Mesenchymal stem cell (in vitro differentiated cells and primary cell): ENCODE measurements around the gene TGFA.
A peak's percentile ranks its signal among the peaks of the same experiment; 100 is the strongest.

Experiments used
- DNase-seq: peaks from one replicate; pipeline ENCODE4 v3.0.0-alpha.2; 2013
- H2AFZ ChIP-seq: one replicate; pipeline ENCODE4 v1.6.1; 2013; ENCODE audit warnings: low read depth, mild to moderate bottlenecking, control low read depth, inconsistent platforms, low read length, moderate library complexity
- H2AK5ac ChIP-seq: 2 replicates; pipeline ENCODE4 v1.6.1; 2013; ENCODE audit warnings: low read length, moderate library complexity, mild to moderate bottlenecking, inconsistent platforms; ENCODE audit not compliant: severe bottlenecking
- H2BK120ac ChIP-seq: one replicate; pipeline ENCODE4 v1.6.1; 2013; ENCODE audit warnings: low read depth, mild to moderate bottlenecking, inconsistent platforms, low read length, moderate library complexity
- H2BK12ac ChIP-seq, 2 experiments: one replicate each; pipeline ENCODE4 v1.6.1; 2013; ENCODE audit warnings: inconsistent platforms in 2 of 2, low read length in 2 of 2, mild to moderate bottlenecking in 2 of 2, moderate library complexity in 2 of 2, control low read depth in 1 of 2
- H2BK15ac ChIP-seq: one replicate; pipeline ENCODE4 v1.6.1; 2013; ENCODE audit warnings: mild to moderate bottlenecking, low read depth, inconsistent platforms; ENCODE audit not compliant: poor library complexity, severe bottlenecking
- H2BK5ac ChIP-seq: 2 replicates; pipeline ENCODE4 v1.6.1; 2013; ENCODE audit warnings: low read depth, mild to moderate bottlenecking, low read length, control low read depth, inconsistent platforms; ENCODE audit not compliant: poor library complexity, severe bottlenecking
- H3K14ac ChIP-seq, 2 experiments: one replicate each; pipeline ENCODE4 v1.6.1; 2013; ENCODE audit warnings: inconsistent platforms in 2 of 2, low read length in 2 of 2, control low read depth in 1 of 2, mild to moderate bottlenecking in 1 of 2, moderate library complexity in 1 of 2
- H3K18ac ChIP-seq, 2 experiments: one replicate each; pipeline ENCODE4 v1.6.1; 2013; ENCODE audit warnings: inconsistent platforms in 2 of 2, low read length in 2 of 2, control low read depth in 1 of 2, low read depth in 1 of 2, mild to moderate bottlenecking in 1 of 2
- H3K23ac ChIP-seq, 2 experiments: one replicate each; pipeline ENCODE4 v1.6.1; 2013; ENCODE audit warnings: inconsistent platforms in 2 of 2, low read length in 2 of 2, mild to moderate bottlenecking in 2 of 2, moderate library complexity in 2 of 2, control low read depth in 1 of 2
- H3K27ac ChIP-seq: 2 replicates; pipeline ENCODE4 v1.5.1; 2013; ENCODE audit warnings: mild to moderate bottlenecking, moderate library complexity, low read length, control low read depth, inconsistent platforms; ENCODE audit not compliant: poor library complexity, severe bottlenecking
- H3K27me3 ChIP-seq, 2 experiments: 2 replicates each; pipeline versions ENCODE4 v1.6.1 to v1.7.0; 2013; ENCODE audit warnings: low read length in 2 of 2, mild to moderate bottlenecking in 2 of 2, moderate library complexity in 2 of 2, control low read depth in 1 of 2, inconsistent platforms in 1 of 2; ENCODE audit not compliant: control insufficient read depth in 1 of 2, insufficient read depth in 1 of 2
- H3K36me3 ChIP-seq, 2 experiments: 2 replicates each; pipeline versions ENCODE4 v1.6.1 to v1.7.0; 2013; ENCODE audit warnings: low read length in 2 of 2, control low read depth in 1 of 2, inconsistent platforms in 1 of 2, low read depth in 1 of 2, mild to moderate bottlenecking in 1 of 2; ENCODE audit not compliant: insufficient read depth in 2 of 2, control insufficient read depth in 1 of 2
- H3K4ac ChIP-seq, 2 experiments: one replicate each; pipeline ENCODE4 v1.6.1; 2013; ENCODE audit warnings: inconsistent platforms in 2 of 2, low read length in 2 of 2, mild to moderate bottlenecking in 2 of 2, moderate library complexity in 2 of 2, control low read depth in 1 of 2, low read depth in 1 of 2
- H3K4me1 ChIP-seq: 2 replicates; pipeline ENCODE4 v1.6.1; 2013; ENCODE audit warnings: low read depth, low read length, control low read depth; ENCODE audit not compliant: control insufficient read depth, insufficient read depth
- H3K4me2 ChIP-seq: 2 replicates; pipeline ENCODE4 v1.6.1; 2013; ENCODE audit warnings: low read length, mild to moderate bottlenecking, inconsistent platforms; ENCODE audit not compliant: poor library complexity, severe bottlenecking
- H3K4me3 ChIP-seq, 2 experiments: 2 replicates each; pipeline versions ENCODE4 v1.5.1 to v1.7.0; 2013; ENCODE audit warnings: low read length in 2 of 2, mild to moderate bottlenecking in 2 of 2, control low read depth in 1 of 2, low read depth in 1 of 2; ENCODE audit not compliant: insufficient read depth in 1 of 2
- H3K79me1 ChIP-seq: replicated peaks from 2 replicates; pipeline ENCODE4 v1.6.1; 2013; ENCODE audit warnings: mild to moderate bottlenecking, control low read depth, low read length, inconsistent platforms; ENCODE audit not compliant: poor library complexity, severe bottlenecking
- H3K9ac ChIP-seq: 2 replicates; pipeline ENCODE4 v1.7.0; 2013; ENCODE audit warnings: mild to moderate bottlenecking, low read length, moderate library complexity
- H3K9me3 ChIP-seq: 2 replicates; pipeline ENCODE4 v1.7.0; 2013; ENCODE audit warnings: mild to moderate bottlenecking, low read length; ENCODE audit not compliant: control insufficient read depth
- H4K8ac ChIP-seq: one replicate; pipeline ENCODE4 v1.6.1; 2013; ENCODE audit warnings: inconsistent platforms, mild to moderate bottlenecking, low read length, moderate library complexity
- H4K91ac ChIP-seq: one replicate; pipeline ENCODE4 v1.6.1; 2013; ENCODE audit warnings: mild to moderate bottlenecking, low read length, inconsistent platforms
- WGBS: methylation state at CpG from one replicate; pipeline ENCODE4 v1.1.7; 2013; ENCODE audit warnings: mixed read lengths; 5-methylcytosine and 5-hydroxymethylcytosine counted together

Gene TGFA

DNA sequence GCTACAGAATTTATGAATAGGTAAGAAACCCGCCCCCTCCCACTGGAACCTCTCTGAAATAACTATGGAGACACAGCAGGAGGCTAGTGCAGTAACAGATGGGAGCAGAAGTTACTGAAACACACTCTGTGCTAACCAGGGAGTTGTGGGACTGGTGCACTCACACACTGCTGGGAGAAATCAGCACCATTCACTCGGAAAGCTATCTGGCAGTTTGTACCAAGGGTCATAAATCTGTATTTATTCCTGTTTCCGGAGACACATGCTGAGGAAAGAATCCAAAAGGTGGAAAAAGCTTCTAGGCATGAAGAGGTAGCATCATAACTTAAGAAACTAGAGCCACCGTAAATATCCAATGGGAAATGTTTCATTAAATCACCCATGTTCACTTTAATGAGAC, 39.9 kb downstream of the TGFA start:
- Histone ChIP-seq H4K8ac (no peak overlapping the region), H2BK12ac (no peak overlapping the region), H3K9ac (no peak overlapping the region), H3K79me1 (no peaks in the 10 kb centered on the region), H2AFZ (no peak overlapping the region), H3K4ac (no peak overlapping the region), H3K27me3 (peaks cover 4 to 31% of the 10 kb centered on the region in 2 experiments), H3K4me2 (no peak overlapping the region), H3K36me3 (no peaks in the 10 kb centered on the region), H2AK5ac (no peak overlapping the region), H3K27ac (no peak overlapping the region), H3K9me3 (no peaks in the 10 kb centered on the region), H3K4me1 (peaks cover 5% of the 10 kb centered on the region), H3K14ac (no peak overlapping the region), H3K4me3 (no peak overlapping the region), H2BK120ac (no peak overlapping the region), H3K18ac (no peak overlapping the region), H4K91ac (no peak overlapping the region), H2BK15ac (no peak overlapping the region), H3K23ac (no peak overlapping the region), H2BK5ac (no peak overlapping the region)
- no peak for DNase-seq
- 38% methylated on average over 3 of the region's 4 CpGs for WGBS

DNA sequence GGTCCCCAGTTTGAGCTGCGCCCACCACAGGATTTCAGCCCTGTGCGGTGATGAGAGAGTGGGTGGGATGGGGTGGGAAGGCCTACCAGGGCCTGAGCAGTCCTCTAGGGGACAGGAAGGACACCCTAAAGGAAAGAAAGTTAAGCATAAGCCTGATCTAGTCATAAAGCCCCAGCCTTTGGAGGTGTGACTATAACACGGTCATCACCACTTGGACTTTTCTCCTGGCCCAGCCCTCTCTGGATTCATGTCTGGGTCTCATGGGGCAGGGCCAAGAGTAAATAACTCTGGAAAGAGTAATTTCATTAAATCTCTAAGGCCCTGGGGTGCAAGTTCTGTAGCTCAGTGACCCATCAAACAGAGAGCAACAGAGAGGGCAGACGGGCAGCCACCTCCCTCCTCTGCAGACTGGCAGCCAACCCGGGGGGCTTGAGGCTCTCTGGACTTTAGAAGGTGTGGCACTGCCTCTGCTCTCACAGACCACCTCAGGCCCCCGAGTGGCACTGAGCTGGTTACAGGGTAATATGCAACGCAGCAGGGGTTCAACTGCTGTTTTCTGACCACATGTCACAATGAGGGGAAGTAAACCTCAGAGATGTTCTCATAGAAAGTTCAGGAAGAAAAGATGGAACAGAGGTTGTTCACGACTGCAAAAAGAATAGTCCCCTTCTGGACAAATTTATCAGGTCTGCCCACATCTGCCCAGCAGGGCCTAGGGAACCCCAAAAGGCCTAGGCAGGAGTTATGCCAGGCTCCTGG, 41.5 kb downstream of the TGFA start:
- peaks cover 5% of the 10 kb centered on the region for H3K4me1 ChIP-seq
- peaks cover 3 to 31% of the 10 kb centered on the region in 2 experiments for H3K27me3 ChIP-seq
- H2BK12ac ChIP-seq, result no peak overlapping the region
- no peaks in the 10 kb centered on the region for H3K9me3 ChIP-seq
- H2AK5ac ChIP-seq, result no peak overlapping the region
- H3K9ac ChIP-seq, result no peak overlapping the region
- H3K18ac ChIP-seq, result no peak overlapping the region
- H3K4me2 ChIP-seq, result no peak overlapping the region
- no peaks in the 10 kb centered on the region for H3K79me1 ChIP-seq
- no peak overlapping the region for H3K4me3 ChIP-seq
- no peak overlapping the region for H4K8ac ChIP-seq
- no peak overlapping the region for H2AFZ ChIP-seq
- no peak overlapping the region for H3K4ac ChIP-seq
- H3K36me3 ChIP-seq, result no peaks in the 10 kb centered on the region
- no peak overlapping the region for H3K23ac ChIP-seq
- DNase-seq, result no peak
- H4K91ac ChIP-seq, result no peak overlapping the region
- no peak overlapping the region for H2BK120ac ChIP-seq
- no peak overlapping the region for H2BK15ac ChIP-seq
- no peak overlapping the region for H3K14ac ChIP-seq
- WGBS, result 81% methylated on average over 8 of the region's 8 CpGs
- no peak overlapping the region for H3K27ac ChIP-seq
- H2BK5ac ChIP-seq, result no peak overlapping the region

DNA sequence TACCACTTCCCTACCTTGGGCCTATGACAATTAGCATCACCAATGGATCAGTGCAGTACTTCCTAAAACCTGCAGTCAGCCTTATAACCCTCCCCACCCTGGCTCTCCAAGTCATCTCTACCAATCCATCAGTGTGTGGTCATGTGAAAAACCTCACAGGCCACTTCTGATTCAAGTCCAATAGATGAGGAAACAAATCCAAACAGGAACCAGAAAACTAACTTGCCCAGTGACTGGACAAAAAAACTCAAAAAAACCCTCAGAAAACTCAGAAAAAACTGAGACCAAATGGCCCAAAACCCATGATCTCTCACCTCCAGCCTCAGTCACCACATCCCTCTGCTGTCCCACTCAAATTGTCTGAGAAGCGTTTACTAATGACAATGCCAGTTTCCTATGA, 43.3 kb downstream of the TGFA start:
- H2AFZ ChIP-seq, result no peak overlapping the region
- no peaks in the 10 kb centered on the region for H3K36me3 ChIP-seq
- H3K9me3 ChIP-seq, result no peaks in the 10 kb centered on the region
- H2BK15ac ChIP-seq, result no peak overlapping the region
- no peak overlapping the region for H4K8ac ChIP-seq
- no peak overlapping the region for H3K4ac ChIP-seq
- no peak for DNase-seq
- peaks cover 5% of the 10 kb centered on the region for H3K4me1 ChIP-seq
- no peak overlapping the region for H3K27ac ChIP-seq
- no peak overlapping the region for H3K4me2 ChIP-seq
- H4K91ac ChIP-seq, result no peak overlapping the region
- H3K14ac ChIP-seq, result no peak overlapping the region
- H2BK5ac ChIP-seq, result no peak overlapping the region
- no peak overlapping the region for H2BK120ac ChIP-seq
- peak overlapping the region; percentile 47 for H3K9ac ChIP-seq
- H3K23ac ChIP-seq, result no peak overlapping the region
- peaks cover 3 to 39% of the 10 kb centered on the region in 2 experiments for H3K27me3 ChIP-seq
- no peak overlapping the region for H2AK5ac ChIP-seq
- no peak overlapping the region for H2BK12ac ChIP-seq
- no peak overlapping the region for H3K4me3 ChIP-seq
- H3K18ac ChIP-seq, result no peak overlapping the region
- WGBS, result 90% methylated on average over 1 of the region's 1 CpG
- no peaks in the 10 kb centered on the region for H3K79me1 ChIP-seq

DNA sequence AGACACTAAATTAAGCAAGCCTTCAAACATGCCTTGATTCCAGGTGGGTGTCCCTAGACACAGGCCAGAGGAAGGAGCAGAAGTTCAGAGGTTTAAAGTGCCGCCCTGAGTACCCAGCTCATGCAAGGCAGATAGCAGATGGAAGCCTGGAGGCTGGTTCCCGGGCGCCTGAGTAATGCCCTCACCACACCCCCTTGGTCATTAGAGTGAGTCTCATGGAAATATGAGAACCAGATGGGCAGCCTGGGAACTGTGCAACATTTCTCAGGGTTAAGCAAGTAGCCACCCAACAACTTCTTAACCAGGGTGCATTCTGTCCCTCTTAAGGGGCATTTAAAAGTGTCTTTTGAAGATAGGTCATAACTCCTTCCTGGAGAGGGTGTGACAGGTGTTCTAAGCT, 44.1 kb downstream of the TGFA start:
- 83% methylated on average over 1 of the region's 3 CpGs for WGBS
- Histone ChIP-seq H3K27ac (no peak overlapping the region), H3K9ac (no peak overlapping the region), H2AFZ (no peak overlapping the region), H3K18ac (no peak overlapping the region), H2BK5ac (no peak overlapping the region), H3K23ac (no peak overlapping the region), H4K91ac (no peak overlapping the region), H4K8ac (no peak overlapping the region), H2BK12ac (no peak overlapping the region), H3K4me2 (no peak overlapping the region), H3K9me3 (no peaks in the 10 kb centered on the region), H3K4me3 (no peak overlapping the region), H2AK5ac (no peak overlapping the region), H3K4me1 (peaks cover 3% of the 10 kb centered on the region), H3K36me3 (no peaks in the 10 kb centered on the region), H3K14ac (no peak overlapping the region), H3K4ac (no peak overlapping the region), H2BK15ac (no peak overlapping the region), H2BK120ac (no peak overlapping the region), H3K79me1 (no peaks in the 10 kb centered on the region), H3K27me3 (peaks cover 3 to 40% of the 10 kb centered on the region in 2 experiments)
- DNase-seq, result no peak
